SK-N-SH treated with all-trans-retinoic acid at 6 μM for 48 hours (cell line): ENCODE data around the gene MACC1.
"Not testable (repeated sequence)": the region's sequence is repeated elsewhere in the genome, so short reads cannot be mapped to it uniquely, and the experiment has no call there.

Source experiments
- ATAC-seq: fragments of 200-7000 bp; cut with Tn5 transposase; 3 replicates; pipeline ENCODE4 v1.9.1; 2020; ENCODE audit warnings: mild to moderate bottlenecking, moderate library complexity
- ARNTL ChIP-seq: fragments of 450-650 bp; formaldehyde crosslinking; IDR thresholded peaks from 2 replicates; pipeline ENCODE4 v1.5.0; 2020; ENCODE audit warnings: low read depth, mild to moderate bottlenecking, moderate library complexity, borderline replicate concordance
- BACH2 ChIP-seq: fragments of 250-450 bp; sonication (Bioruptor Pico); IDR thresholded peaks from 2 replicates; pipeline ENCODE4 v1.9.0; 2021; ENCODE audit warnings: mild to moderate bottlenecking, borderline replicate concordance
- CREB5 ChIP-seq: fragments of 250-450 bp; sonication (Bioruptor Pico); IDR thresholded peaks from 2 replicates; pipeline ENCODE4 v1.5.1; 2020; ENCODE audit warnings: low read depth, mild to moderate bottlenecking, moderate library complexity
- CSDC2 ChIP-seq: fragments of 250-450 bp; sonication (Bioruptor Pico); IDR thresholded peaks from 2 replicates; pipeline ENCODE4 v1.5.0; 2020; ENCODE audit warnings: mild to moderate bottlenecking, moderate library complexity
- ESRRG ChIP-seq: fragments of 250-450 bp; sonication (Bioruptor Pico); IDR thresholded peaks from 2 replicates; pipeline ENCODE4 v1.6.1; 2021; ENCODE audit warnings: mild to moderate bottlenecking
- GLIS3 ChIP-seq: fragments of 250-450 bp; sonication (Bioruptor Pico); IDR thresholded peaks from 2 replicates; pipeline ENCODE4 v1.5.0; 2020; ENCODE audit warnings: mild to moderate bottlenecking, moderate library complexity
- ISL1 ChIP-seq: fragments of 250-450 bp; sonication (Bioruptor Pico); IDR thresholded peaks from 2 replicates; pipeline ENCODE4 v2.1.2; 2022; ENCODE audit warnings: mild to moderate bottlenecking, moderate library complexity
- OSR1 ChIP-seq: fragments of 250-450 bp; sonication (Bioruptor Pico); IDR thresholded peaks from 2 replicates; pipeline ENCODE4 v1.8.0; 2022; ENCODE audit warnings: moderate library complexity, mild to moderate bottlenecking, inconsistent platforms
- PATZ1 ChIP-seq: fragments of 250-450 bp; sonication (Bioruptor Pico); IDR thresholded peaks from 2 replicates; pipeline ENCODE4 v1.8.0; 2020; ENCODE audit warnings: mild to moderate bottlenecking, moderate library complexity, borderline replicate concordance
- POU6F1 ChIP-seq: fragments of 250-450 bp; sonication (Bioruptor Pico); IDR thresholded peaks from 2 replicates; pipeline ENCODE4 v1.8.0; 2021; ENCODE audit warnings: low read depth, mild to moderate bottlenecking, moderate library complexity, borderline replicate concordance
- PPARA ChIP-seq: fragments of 250-450 bp; sonication (Bioruptor Pico); IDR thresholded peaks from 2 replicates; pipeline ENCODE4 v1.5.0; 2020; ENCODE audit warnings: mild to moderate bottlenecking, borderline replicate concordance
- RARB ChIP-seq: fragments of 250-450 bp; sonication (Bioruptor Pico); IDR thresholded peaks from 2 replicates; pipeline ENCODE4 v1.8.0; 2021; ENCODE audit warnings: mild to moderate bottlenecking, moderate library complexity
- SNAI2 ChIP-seq: fragments of 250-450 bp; sonication (Bioruptor Pico); IDR thresholded peaks from 2 replicates; pipeline ENCODE4 v1.5.0; 2020; ENCODE audit warnings: mild to moderate bottlenecking, moderate library complexity
- TCF4 ChIP-seq: fragments of 250-450 bp; sonication (Bioruptor Pico); IDR thresholded peaks from 2 replicates; pipeline ENCODE4 v1.8.0; 2021; ENCODE audit warnings: mild to moderate bottlenecking, moderate library complexity, borderline replicate concordance
- TOX ChIP-seq: fragments of 250-450 bp; sonication (Bioruptor Pico); IDR thresholded peaks from 2 replicates; pipeline ENCODE4 v1.8.0; 2021; ENCODE audit warnings: mild to moderate bottlenecking, moderate library complexity, borderline replicate concordance
- ZC3H10 ChIP-seq: fragments of 250-450 bp; sonication (Bioruptor Pico); IDR thresholded peaks from 2 replicates; pipeline ENCODE4 v1.5.1; 2021; ENCODE audit warnings: mild to moderate bottlenecking, moderate library complexity
- ZFP3 ChIP-seq: fragments of 250-450 bp; sonication (Bioruptor Pico); IDR thresholded peaks from 2 replicates; pipeline ENCODE4 v1.5.0; 2020; ENCODE audit warnings: mild to moderate bottlenecking, moderate library complexity
- ZNF565 ChIP-seq: fragments of 450-650 bp; formaldehyde crosslinking; conservative IDR thresholded peaks from 2 replicates; pipeline ENCODE4 v1.5.0; 2020; ENCODE audit warnings: low read depth, mild to moderate bottlenecking, moderate library complexity
- ZNF70 ChIP-seq: fragments of 450-650 bp; formaldehyde crosslinking; IDR thresholded peaks from 2 replicates; pipeline ENCODE4 v1.5.0; 2020; ENCODE audit warnings: mild to moderate bottlenecking, moderate library complexity
- ZNF8 ChIP-seq: fragments of 450-650 bp; formaldehyde crosslinking; IDR thresholded peaks from 2 replicates; pipeline ENCODE4 v1.5.0; 2020; ENCODE audit warnings: mild to moderate bottlenecking, moderate library complexity

The MACC1 gene

GRCh38 chr7:20122073-20122472 is 95.1 kb downstream of the MACC1 start:
- no peak for ATAC-seq
- TF ChIP-seq ZNF8 (CRISPR knock-in tag), result no peak
- TF ChIP-seq RARB (CRISPR knock-in tag), result no peak
- TF ChIP-seq PATZ1 (CRISPR knock-in tag), result no peak
- no peak for TF ChIP-seq CSDC2 (CRISPR knock-in tag)
- no peak for TF ChIP-seq GLIS3
- no peak for TF ChIP-seq ZNF70 (CRISPR knock-in tag)
- TF ChIP-seq CREB5 (CRISPR knock-in tag), result no peak
- no peak for TF ChIP-seq ZFP3 (CRISPR knock-in tag)
- TF ChIP-seq TOX (CRISPR knock-in tag), result no peak
- TF ChIP-seq BACH2 (CRISPR knock-in tag), result no peak
- no peak for TF ChIP-seq SNAI2 (CRISPR knock-in tag)
- TF ChIP-seq ZC3H10 (CRISPR knock-in tag), result no peak
- TF ChIP-seq PPARA (CRISPR knock-in tag), result no peak
- TF ChIP-seq ARNTL (CRISPR knock-in tag), result no peak

- ATAC-seq, result no peak
- TF ChIP-seq CSDC2 (CRISPR knock-in tag), result no peak
- TF ChIP-seq ESRRG, result no peak
- TF ChIP-seq OSR1, result no peak
- no peak for TF ChIP-seq GLIS3
- no peak for TF ChIP-seq PATZ1 (CRISPR knock-in tag)
- TF ChIP-seq ISL1 (CRISPR knock-in tag), result no peak
- no peak for TF ChIP-seq TCF4 (CRISPR knock-in tag)
- no peak for TF ChIP-seq ARNTL (CRISPR knock-in tag)
- TF ChIP-seq PPARA (CRISPR knock-in tag), result no peak
- TF ChIP-seq ZC3H10 (CRISPR knock-in tag), result no peak
- no peak for TF ChIP-seq ZNF70 (CRISPR knock-in tag)
- TF ChIP-seq ZNF565, result no peak
These were observed 95.8 kb downstream of the MACC1 start for GRCh38 chr7:20121404-20121803.

GRCh38 chr7:20120611-20121168 is 96.5 kb downstream of the MACC1 start:
- ATAC-seq, result not testable (repeated sequence)

- TF ChIP-seq POU6F1 (CRISPR knock-in tag) (no peak), ZNF70 (CRISPR knock-in tag) (no peak), RARB (CRISPR knock-in tag) (no peak), BACH2 (CRISPR knock-in tag) (no peak), PPARA (CRISPR knock-in tag) (no peak), PATZ1 (CRISPR knock-in tag) (no peak), GLIS3 (no peak), OSR1 (no peak), CREB5 (CRISPR knock-in tag) (no peak), ARNTL (CRISPR knock-in tag) (no peak), ZNF8 (CRISPR knock-in tag) (no peak), TCF4 (CRISPR knock-in tag) (no peak), ZNF565 (no peak)
- ATAC-seq, result no peak
These were observed 100.3 kb downstream of the MACC1 start for GRCh38 chr7:20116869-20117268.
